Neuronal stem cell (in vitro differentiated cells): ENCODE data around the gene MAPK8IP2.
"Not testable (repeated sequence)": the region's sequence is repeated elsewhere in the genome, so short reads cannot be mapped to it uniquely, and the experiment has no call there.

Experiments
- DNase-seq: peaks from one replicate; pipeline ENCODE4 v3.0.0-alpha.2; 2013; ENCODE audit warnings: low spot score
- H2AFZ ChIP-seq: one replicate; pipeline ENCODE4 v1.6.1; 2013; ENCODE audit warnings: mild to moderate bottlenecking, low read length, inconsistent platforms
- H2AK5ac ChIP-seq: 2 replicates; pipeline ENCODE4 v1.6.1; 2013; ENCODE audit warnings: low read depth, mild to moderate bottlenecking, inconsistent platforms, low read length, moderate library complexity, mixed read lengths
- H2BK120ac ChIP-seq: 2 replicates; pipeline ENCODE4 v1.6.1; 2013; ENCODE audit warnings: low read depth, mild to moderate bottlenecking, inconsistent platforms, low read length, moderate library complexity, mixed read lengths
- H2BK12ac ChIP-seq: one replicate; pipeline ENCODE4 v1.6.1; 2013; ENCODE audit warnings: low read length, inconsistent platforms
- H2BK15ac ChIP-seq: 2 replicates; pipeline ENCODE4 v1.6.1; 2013; ENCODE audit warnings: mild to moderate bottlenecking, low read length, inconsistent platforms, mixed read lengths
- H2BK5ac ChIP-seq: one replicate; pipeline ENCODE4 v1.6.1; 2013; ENCODE audit warnings: inconsistent platforms, mild to moderate bottlenecking, low read length, moderate library complexity
- H3K14ac ChIP-seq: one replicate; pipeline ENCODE4 v1.6.1; 2013; ENCODE audit warnings: low read length, inconsistent platforms
- H3K18ac ChIP-seq: 2 replicates; pipeline ENCODE4 v1.6.1; 2013; ENCODE audit warnings: low read length, inconsistent platforms
- H3K23ac ChIP-seq: 2 replicates; pipeline ENCODE4 v1.6.1; 2013; ENCODE audit warnings: low read depth, mild to moderate bottlenecking, mixed read lengths, low read length, inconsistent platforms; ENCODE audit not compliant: poor library complexity
- H3K27ac ChIP-seq: replicated peaks from 3 replicates; pipeline ENCODE4 v1.5.1; 2013; ENCODE audit warnings: low read length, inconsistent platforms
- H3K27me3 ChIP-seq, 3 experiments: 2 replicates each; pipeline ENCODE4 v1.6.1; 2013; ENCODE audit warnings: low read length in 3 of 3, mild to moderate bottlenecking in 2 of 3, inconsistent platforms in 1 of 3, low read depth in 1 of 3, mixed read lengths in 1 of 3, moderate library complexity in 1 of 3; ENCODE audit not compliant: control insufficient read depth in 3 of 3, insufficient read depth in 3 of 3
- H3K36me3 ChIP-seq, 2 donors: replicated peaks in 1 of 2; 2 replicates each; pipeline ENCODE4 v1.6.1; 2013; ENCODE audit warnings: low read length in 2 of 2; ENCODE audit not compliant: control insufficient read depth in 2 of 2, insufficient read depth in 2 of 2
- H3K4ac ChIP-seq: 2 replicates; pipeline ENCODE4 v1.6.1; 2013; ENCODE audit warnings: inconsistent platforms, mild to moderate bottlenecking, low read length, moderate library complexity
- H3K4me1 ChIP-seq, 2 donors: 1 replicate in 1 of 2; 2 replicates in 1 of 2; pipeline ENCODE4 v1.6.1; 2013; ENCODE audit warnings: low read length in 2 of 2, low read depth in 1 of 2; ENCODE audit not compliant: control insufficient read depth in 2 of 2, insufficient read depth in 1 of 2
- H3K4me2 ChIP-seq: one replicate; pipeline ENCODE4 v1.6.1; 2013; ENCODE audit warnings: mild to moderate bottlenecking, low read length, inconsistent platforms; ENCODE audit not compliant: insufficient read depth, poor library complexity, severe bottlenecking
- H3K4me3 ChIP-seq, 2 donors: 2 replicates each; pipeline ENCODE4 v1.5.1; 2013; ENCODE audit warnings: low read length in 2 of 2, mild to moderate bottlenecking in 2 of 2, inconsistent platforms in 1 of 2, moderate library complexity in 1 of 2
- H3K79me1 ChIP-seq: one replicate; pipeline ENCODE4 v1.6.1; 2013; ENCODE audit warnings: low read depth, mild to moderate bottlenecking, inconsistent platforms, low read length, moderate library complexity
- H3K9ac ChIP-seq: one replicate; pipeline ENCODE4 v1.6.1; 2013; ENCODE audit warnings: mild to moderate bottlenecking, low read depth, low read length, inconsistent platforms; ENCODE audit not compliant: poor library complexity
- H3K9me3 ChIP-seq, 2 donors: replicated peaks in 1 of 2; 2 replicates each; pipeline versions ENCODE3 to v1.6.1; 2013; ENCODE audit warnings: low read length in 2 of 2, mild to moderate bottlenecking in 2 of 2, inconsistent platforms in 1 of 2, low read depth in 1 of 2, mixed read lengths in 1 of 2, moderate library complexity in 1 of 2; ENCODE audit not compliant: control insufficient read depth in 2 of 2, insufficient read depth in 1 of 2
- H4K8ac ChIP-seq: one replicate; pipeline ENCODE4 v1.6.1; 2013; ENCODE audit warnings: low read depth, mild to moderate bottlenecking, inconsistent platforms, low read length, moderate library complexity
- H4K91ac ChIP-seq: one replicate; pipeline ENCODE4 v1.6.1; 2013; ENCODE audit warnings: low read length, low read depth, mild to moderate bottlenecking, inconsistent platforms; ENCODE audit not compliant: poor library complexity
- WGBS, 2 donors: extraction: QIAGEN DNeasy Blood & Tissue Kit; methylation state at CpG; one replicate each; pipeline ENCODE4 v1.1.7; 2013; ENCODE audit warnings: missing lambda C conversion rate in 2 of 2, mixed read lengths in 1 of 2; ENCODE audit not compliant: insufficient read length in 2 of 2, insufficient replicate concordance in 1 of 2; ENCODE audit errors: extremely low coverage in 2 of 2; 5-methylcytosine and 5-hydroxymethylcytosine counted together

Gene MAPK8IP2

GRCh38 chr22:50656122-50657070 is 55.8 kb downstream of the MAPK8IP2 start:
- Histone ChIP-seq H2BK15ac (peak overlapping the region; percentile 49), H3K36me3 (no peaks in the 10 kb centered on the region), H4K8ac (no peak overlapping the region), H3K4me3 (no peak overlapping the region), H3K9ac (no peak overlapping the region), H3K27me3 (peaks cover 0 to 2% (median 0%) of the 10 kb centered on the region in 3 experiments), H2BK5ac (peak overlapping the region; percentile 24), H2AK5ac (no peak overlapping the region), H3K14ac (peak overlapping the region; percentile 21), H3K23ac (peak overlapping the region; percentile 80), H3K4ac (no peak overlapping the region), H3K4me2 (no peak overlapping the region), H2AFZ (peak overlapping the region; percentile 19), H3K79me1 (no peaks in the 10 kb centered on the region), H3K9me3 (peaks cover 3 to 10% of the 10 kb centered on the region in 2 donors), H2BK120ac (no peak overlapping the region), H3K18ac (peak overlapping the region; percentile 80), H2BK12ac (no peak overlapping the region), H4K91ac (peak overlapping the region; percentile 30), H3K4me1 (peaks cover 0 to 4% of the 10 kb centered on the region in 2 donors), H3K27ac (no peak overlapping the region)
- DNase-seq: no peak
- no CpG with 5 or more reads among the region's 23 CpGs for WGBS, 2 donors

- Histone ChIP-seq H3K27ac (no peak overlapping the region), H3K4me2 (no peak overlapping the region), H3K9me3 (peaks cover 3 to 10% of the 10 kb centered on the region in 2 donors), H4K8ac (no peak overlapping the region), H3K4ac (no peak overlapping the region), H2AK5ac (no peak overlapping the region), H3K4me1 (peaks cover 0 to 4% of the 10 kb centered on the region in 2 donors), H3K27me3 (peaks cover 0 to 2% (median 0%) of the 10 kb centered on the region in 3 experiments), H3K4me3 (peak overlapping the region in 1 of 2 donors; percentile 64), H3K18ac (no peak overlapping the region), H2BK5ac (no peak overlapping the region), H3K9ac (no peak overlapping the region), H3K79me1 (no peaks in the 10 kb centered on the region), H3K36me3 (no peaks in the 10 kb centered on the region), H2BK120ac (no peak overlapping the region), H3K14ac (no peak overlapping the region), H3K23ac (no peak overlapping the region), H2AFZ (no peak overlapping the region), H2BK12ac (no peak overlapping the region), H2BK15ac (no peak overlapping the region), H4K91ac (no peak overlapping the region)
- WGBS, 2 donors: no CpG with 5 or more reads among the region's 4 CpGs
- DNase-seq: no peak
Measured at GRCh38 chr22:50657925-50658324, 57.3 kb downstream of the MAPK8IP2 start.

- not testable (repeated sequence) for H4K91ac ChIP-seq, H2AFZ ChIP-seq, H3K27me3 ChIP-seq, H2BK120ac ChIP-seq, H3K14ac ChIP-seq, H3K23ac ChIP-seq, DNase-seq, H2BK15ac ChIP-seq, H3K4me1 ChIP-seq, H3K18ac ChIP-seq, H3K4ac ChIP-seq, H2BK12ac ChIP-seq, H2AK5ac ChIP-seq, H3K36me3 ChIP-seq, H4K8ac ChIP-seq, H3K9ac ChIP-seq, H3K4me2 ChIP-seq, H3K79me1 ChIP-seq, H3K27ac ChIP-seq, H2BK5ac ChIP-seq, H3K9me3 ChIP-seq, H3K4me3 ChIP-seq
- no CpG with 5 or more reads among the region's 7 CpGs for WGBS, 2 donors
Measured at GRCh38 chr22:50659711-50660110, 59.1 kb downstream of the MAPK8IP2 start.

- Histone ChIP-seq H2BK120ac (no peak overlapping the region), H3K9ac (no peak overlapping the region), H2BK15ac (no peak overlapping the region), H2BK5ac (no peak overlapping the region), H3K79me1 (no peaks in the 10 kb centered on the region), H4K8ac (no peak overlapping the region), H3K14ac (no peak overlapping the region), H3K36me3 (no peaks in the 10 kb centered on the region), H3K4me3 (no peak overlapping the region), H3K27ac (no peak overlapping the region), H3K4me1 (peaks cover 0 to 4% of the 10 kb centered on the region in 2 donors), H2AK5ac (no peak overlapping the region), H3K9me3 (peaks cover 3 to 5% of the 10 kb centered on the region in 2 donors), H3K23ac (no peak overlapping the region), H3K27me3 (no peaks in the 10 kb centered on the region), H3K4me2 (no peak overlapping the region), H4K91ac (no peak overlapping the region), H3K4ac (no peak overlapping the region), H2AFZ (no peak overlapping the region), H3K18ac (no peak overlapping the region), H2BK12ac (no peak overlapping the region)
- no peak for DNase-seq
Measured at GRCh38 chr22:50660306-50660705, 59.7 kb downstream of the MAPK8IP2 start.
